CD14-positive monocyte (primary cell): ENCODE results near the gene TMA7. TPM values are rescaled to one million over a fixed set of nuclear protein-coding genes. Genes with fewer than 3 reads are reported as not detected.

Experiments
- DNase-seq, 3 donors: peaks; one replicate each; pipeline ENCODE4 v3.0.0-alpha.2; 2011 to 2022
- H2AFZ ChIP-seq: 2 replicates; pipeline ENCODE4 v1.6.0; 2012; ENCODE audit warnings: mild to moderate bottlenecking, low read depth, low read length, inconsistent platforms; ENCODE audit not compliant: insufficient read depth, poor library complexity, severe bottlenecking
- H3K27ac ChIP-seq, 2 donors: 1 replicate in 1 of 2; 2 replicates in 1 of 2; pipeline ENCODE4 v1.5.1; 2012 to 2013; ENCODE audit warnings: low read length in 2 of 2, control low read depth in 1 of 2, inconsistent platforms in 1 of 2, low read depth in 1 of 2, mild to moderate bottlenecking in 1 of 2
- H3K27me3 ChIP-seq, 2 donors: one replicate each; pipeline versions ENCODE4 v1.6.0 to v1.6.1; 2011 to 2013; ENCODE audit warnings: low read length in 2 of 2; ENCODE audit not compliant: control insufficient read depth in 2 of 2, insufficient read depth in 2 of 2
- H3K36me3 ChIP-seq, 2 donors: replicated peaks in 1 of 2; 1 replicate in 1 of 2; 2 replicates in 1 of 2; pipeline versions ENCODE4 v1.5.1 to v1.6.1; 2012 to 2013; ENCODE audit warnings: low read length in 2 of 2, control low read depth in 1 of 2, inconsistent platforms in 1 of 2, mild to moderate bottlenecking in 1 of 2; ENCODE audit not compliant: insufficient read depth in 2 of 2, control insufficient read depth in 1 of 2
- H3K4me1 ChIP-seq, 2 donors: 1 replicate in 1 of 2; 2 replicates in 1 of 2; pipeline versions ENCODE4 v1.5.1 to v1.6.1; 2012 to 2013; ENCODE audit warnings: low read length in 2 of 2, control low read depth in 1 of 2, inconsistent platforms in 1 of 2, mild to moderate bottlenecking in 1 of 2, moderate library complexity in 1 of 2; ENCODE audit not compliant: insufficient read depth in 2 of 2, control insufficient read depth in 1 of 2
- H3K4me2 ChIP-seq: replicated peaks from 2 replicates; pipeline ENCODE3; 2012; ENCODE audit warnings: low read length, moderate library complexity, mild to moderate bottlenecking; ENCODE audit not compliant: poor library complexity, severe bottlenecking; ENCODE audit errors: extremely low read depth
- H3K4me3 ChIP-seq, 3 experiments: fragments of 200-600 bp in 1 of 3; sonication (generic) in 1 of 3; replicated peaks in 1 of 3; 1 replicate in 2 of 3; 2 replicates in 1 of 3; pipeline ENCODE4 v1.5.1; 2011 to 2013; ENCODE audit warnings: low read length in 3 of 3, mild to moderate bottlenecking in 3 of 3, control low read depth in 2 of 3, low read depth in 2 of 3, inconsistent platforms in 1 of 3, moderate library complexity in 1 of 3
- H3K79me2 ChIP-seq: 2 replicates; pipeline ENCODE4 v1.6.0; 2012; ENCODE audit warnings: mild to moderate bottlenecking, control low read depth, inconsistent platforms, low read length, moderate library complexity; ENCODE audit not compliant: insufficient read depth
- H3K9ac ChIP-seq: 2 replicates; pipeline ENCODE4 v1.6.0; 2017; ENCODE audit warnings: low read length, mild to moderate bottlenecking; ENCODE audit not compliant: insufficient read depth, poor library complexity, severe bottlenecking
- H3K9me3 ChIP-seq, 2 donors: replicated peaks in 1 of 2; 1 replicate in 1 of 2; 2 replicates in 1 of 2; pipeline versions ENCODE4 v1.5.1 to v1.6.1; 2012 to 2013; ENCODE audit warnings: low read length in 2 of 2, control low read depth in 1 of 2; ENCODE audit not compliant: control insufficient read depth in 1 of 2, insufficient read depth in 1 of 2
- H4K20me1 ChIP-seq: 2 replicates; pipeline ENCODE4 v1.6.0; 2012; ENCODE audit warnings: mild to moderate bottlenecking, low read length, control low read depth, moderate library complexity; ENCODE audit not compliant: insufficient read depth
- H3K27ac Mint-ChIP-seq, 7 donors: one replicate each; pipeline ENCODE4 v1.8.0; 2020; ENCODE audit warnings: mild to moderate bottlenecking in 7 of 7, mixed read lengths in 7 of 7, moderate library complexity in 6 of 7, inconsistent platforms in 2 of 7
- H3K27me3 Mint-ChIP-seq, 3 donors: one replicate each; pipeline ENCODE4 v1.8.0; 2021 to 2022; ENCODE audit warnings: low read depth in 3 of 3, mild to moderate bottlenecking in 3 of 3, mixed read lengths in 3 of 3, moderate library complexity in 3 of 3, inconsistent platforms in 1 of 3
- H3K36me3 Mint-ChIP-seq, 2 donors: one replicate each; pipeline ENCODE4 v1.8.0; 2020; ENCODE audit warnings: mixed read lengths in 2 of 2, inconsistent platforms in 1 of 2, mild to moderate bottlenecking in 1 of 2
- H3K4me1 Mint-ChIP-seq: one replicate; pipeline ENCODE4 v1.8.0; 2020; ENCODE audit warnings: mild to moderate bottlenecking, mixed read lengths
- H3K4me3 Mint-ChIP-seq, 2 donors: one replicate each; pipeline ENCODE4 v1.8.0; 2020; ENCODE audit warnings: mild to moderate bottlenecking in 2 of 2, mixed read lengths in 2 of 2, moderate library complexity in 1 of 2
- H3K9me3 Mint-ChIP-seq, 7 donors: one replicate each; pipeline ENCODE4 v1.8.0; 2020 to 2022; ENCODE audit warnings: mixed read lengths in 7 of 7, mild to moderate bottlenecking in 6 of 7, moderate library complexity in 6 of 7, inconsistent platforms in 2 of 7
- CTCF ChIP-seq: fragments of 200-600 bp; IDR thresholded peaks from one replicate; pipeline ENCODE4 v1.8.0; 2022; ENCODE audit warnings: antibody characterized with exemption, mild to moderate bottlenecking
- WGBS: methylation state at CpG from one replicate; pipeline ENCODE4 v1.1.5; 2013; ENCODE audit warnings: missing lambda C conversion rate; ENCODE audit not compliant: insufficient coverage; 5-methylcytosine and 5-hydroxymethylcytosine counted together
- intact Hi-C, 2 donors: fragments of 100-400 bp; cut with micrococcal nuclease; formaldehyde crosslinking; loops; one replicate each; pipeline versions ENCODE4 v1.15.0 to v1.15.1; 2023
- polyA plus RNA-seq, 3 donors: library from polyadenylated mRNA; depleted of rRNA in 1 of 3; unstranded in 2 of 3; stranded (reverse) in 1 of 3; fragments of 300-500 nt in 2 of 3; fragments of >200 nt in 1 of 3; fragmentation: Illumina TruSeq in 2 of 3; gene quantifications; 1 replicate in 2 of 3; 2 replicates in 1 of 3; pipeline ENCODE4 v1.2.3, GENCODE V29; 2012 to 2021

Gene TMA7
- polyA plus RNA-seq, 3 donors = 301 to 559 (median 478) TPM

- H3K27ac ChIP-seq = peak overlapping the region in 1 of 2 donors; percentile 9
- H3K4me3 Mint-ChIP-seq = no peak overlapping the region
Observed at GRCh38 chr3:48474619-48475018, 34.6 kb downstream of the TMA7 start.

GRCh38 chr3:48475188-48475587 lies 35.1 kb downstream of the TMA7 start:
- H3K36me3 ChIP-seq = peaks cover 18 to 50% of the 10 kb centered on the region in 2 donors
- H3K9me3 Mint-ChIP-seq = no peaks in the 10 kb centered on the region
- peaks cover 31% of the 10 kb centered on the region for H3K79me2 ChIP-seq
- no peak overlapping the region for H3K4me2 ChIP-seq
- H3K27me3 ChIP-seq = no peaks in the 10 kb centered on the region
- peaks cover 19% of the 10 kb centered on the region for H4K20me1 ChIP-seq
- DNase-seq = no peak
- intact Hi-C loops = no loop called here
- peak overlapping the region in 1 of 2 donors; percentile 41 for H3K27ac ChIP-seq
- H3K4me1 Mint-ChIP-seq = peaks cover 31% of the 10 kb centered on the region
- TF ChIP-seq CTCF = no peak
- no peak overlapping the region for H2AFZ ChIP-seq
- H3K9ac ChIP-seq = no peak overlapping the region
- no peak overlapping the region for H3K4me3 Mint-ChIP-seq
- H3K27me3 Mint-ChIP-seq = no peaks in the 10 kb centered on the region
- peaks cover 39 to 61% of the 10 kb centered on the region in 2 donors for H3K36me3 Mint-ChIP-seq
- WGBS = 93% methylated on average over 9 of the region's 11 CpGs
- peaks cover 29 to 36% of the 10 kb centered on the region in 2 donors for H3K4me1 ChIP-seq
- H3K9me3 ChIP-seq = no peaks in the 10 kb centered on the region
- H3K27ac Mint-ChIP-seq = peak overlapping the region in 4 of 7 donors; percentile 47 to 71 (median 62)
- H3K4me3 ChIP-seq = no peak overlapping the region

More at GRCh38 chr3:48474619-48475018, 34.6 kb downstream of the TMA7 start:
- no peak for DNase-seq
- Mint-ChIP-seq H3K9me3 (no peaks in the 10 kb centered on the region), H3K4me1 (peaks cover 36% of the 10 kb centered on the region), H3K36me3 (peaks cover 41 to 61% of the 10 kb centered on the region in 2 donors), H3K27ac (peak overlapping the region; percentile 9 to 85 (median 69)), H3K27me3 (no peaks in the 10 kb centered on the region)
- intact Hi-C loops = no loop called here
- TF ChIP-seq CTCF = no peak
- no peak overlapping the region for H3K4me2 ChIP-seq
- H4K20me1 ChIP-seq = peaks cover 19% of the 10 kb centered on the region
- no peak overlapping the region for H2AFZ ChIP-seq
- peaks cover 23 to 52% of the 10 kb centered on the region in 2 donors for H3K36me3 ChIP-seq
- H3K27me3 ChIP-seq = no peaks in the 10 kb centered on the region
- H3K4me1 ChIP-seq = peaks cover 35 to 42% of the 10 kb centered on the region in 2 donors
- no peaks in the 10 kb centered on the region for H3K9me3 ChIP-seq
- H3K4me3 ChIP-seq = no peak overlapping the region
- WGBS = 100% methylated on average over 1 of the region's 4 CpGs
- H3K9ac ChIP-seq = no peak overlapping the region
- H3K79me2 ChIP-seq = peaks cover 36% of the 10 kb centered on the region
